ENCODE measurements around the gene NFATC1. TPM values are rescaled to one million over a fixed set of nuclear protein-coding genes. Genes with fewer than 3 reads are reported as not detected.

The NFATC1 gene
- total RNA-seq, 4 donors from 2014 or later = 13.1 to 21.3 (median 16.2) TPM

DNA sequence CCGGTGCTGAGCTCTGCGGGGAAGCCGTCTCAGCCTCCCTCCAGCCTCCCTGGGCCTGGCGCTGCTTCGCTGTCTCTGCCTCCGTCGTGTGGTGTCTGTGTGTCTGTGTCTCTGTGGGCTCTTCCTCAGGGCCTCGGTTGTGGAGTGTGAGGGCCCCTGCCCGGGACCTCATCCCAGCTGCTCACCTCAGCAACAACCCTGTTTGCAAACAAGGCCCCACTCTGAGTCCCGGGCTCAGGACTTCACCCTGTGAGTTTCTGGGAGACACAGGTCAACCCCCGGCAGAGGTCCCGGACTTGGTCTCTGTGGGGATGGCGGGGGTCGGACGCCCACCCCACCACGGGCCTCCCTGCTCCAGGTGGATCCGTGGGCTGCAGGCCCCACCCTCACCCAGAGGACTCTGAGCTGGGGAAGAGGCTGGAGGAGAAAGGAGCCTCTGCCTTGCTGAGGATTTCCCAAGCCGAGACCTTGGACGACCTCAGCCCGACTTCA lies 156.5 kb downstream of the NFATC1 start:
- Histone ChIP-seq H3K4me1 (no peaks in the 10 kb centered on the region), H3K4me3 (no peak overlapping the region), H3K9me3 (no peaks in the 10 kb centered on the region), H3K36me3 (no peaks in the 10 kb centered on the region), H3K27me3 (peaks cover 25% of the 10 kb centered on the region), H3K27ac (no peak overlapping the region)
- ATAC-seq = no peak
- no CpG with 5 or more reads among the region's 20 CpGs for WGBS, 2 donors (ENCODE audit: low coverage in 1 of 2)
- no peak for TF ChIP-seq POLR2A (IDR thresholded peaks at IDR 0.05)

DNA sequence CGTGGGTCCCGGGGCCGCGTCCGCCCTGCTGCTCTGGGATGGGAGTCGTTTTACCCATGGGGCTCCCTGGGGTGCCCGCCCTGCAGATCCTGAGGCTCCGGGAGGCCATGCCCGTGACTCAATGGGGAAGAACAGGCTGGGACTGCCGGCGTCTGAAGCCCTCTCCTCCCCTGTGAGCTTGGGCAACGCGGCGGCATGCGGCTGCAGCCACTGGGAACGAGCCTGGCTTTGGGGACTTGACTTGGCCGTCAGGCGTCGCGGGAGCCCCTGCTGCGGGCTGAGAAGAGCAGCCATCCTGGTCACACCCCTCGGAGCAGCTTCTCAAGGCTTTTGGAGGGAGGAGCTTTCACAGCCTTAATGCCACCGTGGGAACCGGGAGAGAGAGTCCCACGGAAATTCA lies 157.0 kb downstream of the NFATC1 start:
- no CpG with 5 or more reads among the region's 25 CpGs for WGBS, 2 donors (ENCODE audit: low coverage in 1 of 2)
- H3K9me3 ChIP-seq = no peaks in the 10 kb centered on the region
- ATAC-seq = no peak
- H3K27me3 ChIP-seq = peaks cover 20% of the 10 kb centered on the region
- H3K4me1 ChIP-seq = no peaks in the 10 kb centered on the region
- TF ChIP-seq, protein P1, sequence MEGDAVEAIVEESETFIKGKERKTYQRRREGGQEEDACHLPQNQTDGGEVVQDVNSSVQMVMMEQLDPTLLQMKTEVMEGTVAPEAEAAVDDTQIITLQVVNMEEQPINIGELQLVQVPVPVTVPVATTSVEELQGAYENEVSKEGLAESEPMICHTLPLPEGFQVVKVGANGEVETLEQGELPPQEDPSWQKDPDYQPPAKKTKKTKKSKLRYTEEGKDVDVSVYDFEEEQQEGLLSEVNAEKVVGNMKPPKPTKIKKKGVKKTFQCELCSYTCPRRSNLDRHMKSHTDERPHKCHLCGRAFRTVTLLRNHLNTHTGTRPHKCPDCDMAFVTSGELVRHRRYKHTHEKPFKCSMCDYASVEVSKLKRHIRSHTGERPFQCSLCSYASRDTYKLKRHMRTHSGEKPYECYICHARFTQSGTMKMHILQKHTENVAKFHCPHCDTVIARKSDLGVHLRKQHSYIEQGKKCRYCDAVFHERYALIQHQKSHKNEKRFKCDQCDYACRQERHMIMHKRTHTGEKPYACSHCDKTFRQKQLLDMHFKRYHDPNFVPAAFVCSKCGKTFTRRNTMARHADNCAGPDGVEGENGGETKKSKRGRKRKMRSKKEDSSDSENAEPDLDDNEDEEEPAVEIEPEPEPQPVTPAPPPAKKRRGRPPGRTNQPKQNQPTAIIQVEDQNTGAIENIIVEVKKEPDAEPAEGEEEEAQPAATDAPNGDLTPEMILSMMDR (IDR thresholded peaks at IDR 0.05) = no peak
- TF ChIP-seq EP300 (IDR thresholded peaks at IDR 0.05) (no peak), POLR2AphosphoS5 (IDR thresholded peaks at IDR 0.05) (no peak), POLR2A (IDR thresholded peaks at IDR 0.05) (no peak)
- H3K27ac ChIP-seq = no peak overlapping the region
- H3K4me3 ChIP-seq = no peak overlapping the region
- no peaks in the 10 kb centered on the region for H3K36me3 ChIP-seq

DNA sequence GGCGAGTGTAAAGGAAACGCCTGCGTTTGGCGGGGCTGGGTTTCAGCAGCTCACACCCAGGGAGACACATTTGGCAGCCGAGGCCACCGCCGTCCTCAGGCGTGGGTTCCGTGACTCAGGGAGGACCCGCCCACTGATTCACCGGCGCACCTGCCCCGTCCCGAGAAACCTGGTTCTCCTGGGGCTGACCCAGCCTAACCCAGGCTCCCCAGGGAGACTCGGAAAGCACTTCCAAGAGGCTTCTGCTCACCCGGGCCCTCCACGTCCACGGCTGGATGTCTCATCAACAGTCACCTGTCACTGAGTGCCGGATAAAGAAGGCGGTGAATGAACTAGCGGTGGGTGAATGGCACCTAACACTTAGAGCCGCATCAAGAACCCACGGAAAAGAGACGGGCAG lies 157.4 kb downstream of the NFATC1 start:
- no peaks in the 10 kb centered on the region for H3K4me1 ChIP-seq
- TF ChIP-seq EP300 (IDR thresholded peaks at IDR 0.05) (no peak), POLR2AphosphoS5 (IDR thresholded peaks at IDR 0.05) (no peak), POLR2A (IDR thresholded peaks at IDR 0.05) (no peak)
- TF ChIP-seq, protein P1 (IDR thresholded peaks at IDR 0.05) = no peak
- peaks cover 15% of the 10 kb centered on the region for H3K27me3 ChIP-seq
- no peak overlapping the region for H3K27ac ChIP-seq
- 100% methylated on average over 1 of the region's 24 CpGs; no CpG with 5 or more reads in 1 of the 2 donors for WGBS, 2 donors (ENCODE audit: low coverage in 1 of 2)
- H3K9me3 ChIP-seq = no peaks in the 10 kb centered on the region
- no peak overlapping the region for H3K4me3 ChIP-seq
- no peak for ATAC-seq
- H3K36me3 ChIP-seq = no peaks in the 10 kb centered on the region

DNA sequence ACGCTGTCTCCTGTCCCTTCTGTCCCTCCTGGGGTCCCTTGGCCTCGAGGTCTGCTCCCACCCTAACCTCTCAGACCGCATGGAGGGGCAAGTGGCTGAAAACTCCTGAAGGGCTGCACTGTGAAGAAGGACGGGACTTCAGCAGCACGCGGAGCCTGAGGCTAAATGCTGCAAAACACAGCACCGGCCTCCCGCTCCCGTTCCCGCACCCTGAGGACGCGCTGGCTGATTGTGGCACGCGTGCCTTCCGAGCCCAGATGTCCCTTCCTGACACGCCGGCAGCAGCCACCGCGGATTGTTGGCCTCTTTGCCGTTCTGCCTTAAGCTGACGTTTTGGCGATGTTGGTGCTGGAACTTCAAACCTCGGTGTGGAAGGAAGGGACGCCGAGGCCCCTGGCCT lies 158.0 kb downstream of the NFATC1 start:
- Histone ChIP-seq H3K27me3 (peaks cover 10% of the 10 kb centered on the region), H3K36me3 (no peaks in the 10 kb centered on the region), H3K4me3 (no peak overlapping the region), H3K4me1 (no peaks in the 10 kb centered on the region), H3K9me3 (no peaks in the 10 kb centered on the region), H3K27ac (no peak overlapping the region)
- TF ChIP-seq, protein P1 (IDR thresholded peaks at IDR 0.05) = no peak
- no peak for TF ChIP-seq POLR2AphosphoS5 (IDR thresholded peaks at IDR 0.05)
- TF ChIP-seq POLR2A (IDR thresholded peaks at IDR 0.05) = no peak
- no peak for TF ChIP-seq EP300 (IDR thresholded peaks at IDR 0.05)
- 90 to 96% methylated on average over 2 to 10 of the region's 25 CpGs for WGBS, 2 donors (ENCODE audit: low coverage in 1 of 2)
- ATAC-seq = no peak

DNA sequence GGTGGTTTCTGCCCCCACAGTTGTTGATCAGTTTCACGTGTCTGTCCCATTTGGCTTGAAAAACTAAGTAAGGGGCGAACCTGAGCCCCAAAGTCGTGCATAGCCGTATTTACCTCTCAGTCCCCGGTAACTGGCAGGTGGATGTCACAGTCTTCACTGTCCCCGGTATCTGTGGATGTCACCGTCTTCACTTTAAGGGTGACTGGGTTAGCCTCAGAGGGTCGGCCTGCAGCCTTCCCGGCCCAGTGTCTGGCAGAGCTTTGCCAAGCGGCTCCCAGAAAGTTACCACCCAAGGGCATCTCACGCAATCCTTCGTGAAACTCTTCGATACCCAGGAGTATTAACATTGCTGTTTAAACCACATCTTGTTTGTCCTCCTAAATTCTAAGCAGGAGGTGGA lies 158.6 kb downstream of the NFATC1 start:
- TF ChIP-seq, protein P1 (IDR thresholded peaks at IDR 0.05) = no peak
- no peak for TF ChIP-seq EP300 (IDR thresholded peaks at IDR 0.05)
- no peak for TF ChIP-seq POLR2A (IDR thresholded peaks at IDR 0.05)
- TF ChIP-seq POLR2AphosphoS5 (IDR thresholded peaks at IDR 0.05) = no peak
- H3K36me3 ChIP-seq = no peaks in the 10 kb centered on the region
- H3K27ac ChIP-seq = no peak overlapping the region
- H3K27me3 ChIP-seq = peaks cover 4% of the 10 kb centered on the region
- no peak for ATAC-seq
- no peaks in the 10 kb centered on the region for H3K4me1 ChIP-seq
- no peaks in the 10 kb centered on the region for H3K9me3 ChIP-seq
- 94% methylated on average over 3 of the region's 13 CpGs; no CpG with 5 or more reads in 1 of the 2 donors for WGBS, 2 donors (ENCODE audit: low coverage in 1 of 2)
- H3K4me3 ChIP-seq = no peak overlapping the region
